ENCODE results near the gene POLR3H. TPM values are rescaled to one million over a fixed set of nuclear protein-coding genes. Genes with fewer than 3 reads are reported as not detected.
A peak's percentile ranks its signal among the peaks of the same experiment; 100 is the strongest.

The POLR3H gene
- total RNA-seq, 4 donors from 2014 or later = 20.9 to 28.2 (median 23.0) TPM

DNA sequence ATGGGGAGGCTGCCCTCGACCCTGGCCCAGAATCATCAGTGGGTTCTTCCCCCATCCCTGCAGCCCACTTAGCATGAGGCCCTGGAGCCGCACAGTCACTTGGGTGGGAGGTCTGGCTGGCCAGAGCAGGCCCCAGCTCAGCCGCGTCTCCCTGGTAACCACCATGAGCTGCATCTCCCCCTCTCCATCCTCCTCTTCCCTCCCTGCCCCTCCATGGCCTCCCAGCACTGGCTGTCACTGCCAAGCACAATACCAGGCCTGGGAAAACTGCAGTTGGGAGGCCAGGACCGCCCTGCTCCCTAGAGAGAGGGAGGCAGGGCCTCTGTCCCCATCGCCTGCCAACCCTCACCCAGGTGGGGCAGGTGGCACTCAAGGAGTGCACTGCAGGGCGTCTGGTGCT, 24.5 kb upstream of the POLR3H start:
- Histone ChIP-seq H3K27ac (replicated peaks in 1 of 4) (no peak overlapping the region), H3K9me3 (no peaks in the 10 kb centered on the region), H3K4me1 (peaks cover 22 to 30% (median 29%) of the 10 kb centered on the region in 4 donors), H3K36me3 (peaks cover 0 to 25% (median 0%) of the 10 kb centered on the region in 4 donors), H3K27me3 (no peaks in the 10 kb centered on the region), H3K4me3 (no peak overlapping the region)
- intact Hi-C loops (cut with DNase I) = no loop called here
- DNase-seq (ENCODE audit: extremely low spot score) = no peak
- TF ChIP-seq EP300 (IDR thresholded peaks at IDR 0.05) (no peak), POLR2AphosphoS5 (IDR thresholded peaks at IDR 0.05) (no peak), POLR2A (IDR thresholded peaks at IDR 0.05; ENCODE audit: low read depth) (no peak)
- TF ChIP-seq, protein P1, sequence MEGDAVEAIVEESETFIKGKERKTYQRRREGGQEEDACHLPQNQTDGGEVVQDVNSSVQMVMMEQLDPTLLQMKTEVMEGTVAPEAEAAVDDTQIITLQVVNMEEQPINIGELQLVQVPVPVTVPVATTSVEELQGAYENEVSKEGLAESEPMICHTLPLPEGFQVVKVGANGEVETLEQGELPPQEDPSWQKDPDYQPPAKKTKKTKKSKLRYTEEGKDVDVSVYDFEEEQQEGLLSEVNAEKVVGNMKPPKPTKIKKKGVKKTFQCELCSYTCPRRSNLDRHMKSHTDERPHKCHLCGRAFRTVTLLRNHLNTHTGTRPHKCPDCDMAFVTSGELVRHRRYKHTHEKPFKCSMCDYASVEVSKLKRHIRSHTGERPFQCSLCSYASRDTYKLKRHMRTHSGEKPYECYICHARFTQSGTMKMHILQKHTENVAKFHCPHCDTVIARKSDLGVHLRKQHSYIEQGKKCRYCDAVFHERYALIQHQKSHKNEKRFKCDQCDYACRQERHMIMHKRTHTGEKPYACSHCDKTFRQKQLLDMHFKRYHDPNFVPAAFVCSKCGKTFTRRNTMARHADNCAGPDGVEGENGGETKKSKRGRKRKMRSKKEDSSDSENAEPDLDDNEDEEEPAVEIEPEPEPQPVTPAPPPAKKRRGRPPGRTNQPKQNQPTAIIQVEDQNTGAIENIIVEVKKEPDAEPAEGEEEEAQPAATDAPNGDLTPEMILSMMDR (IDR thresholded peaks at IDR 0.05) = no peak
- WGBS = 92% methylated on average over 4 of the region's 7 CpGs

DNA sequence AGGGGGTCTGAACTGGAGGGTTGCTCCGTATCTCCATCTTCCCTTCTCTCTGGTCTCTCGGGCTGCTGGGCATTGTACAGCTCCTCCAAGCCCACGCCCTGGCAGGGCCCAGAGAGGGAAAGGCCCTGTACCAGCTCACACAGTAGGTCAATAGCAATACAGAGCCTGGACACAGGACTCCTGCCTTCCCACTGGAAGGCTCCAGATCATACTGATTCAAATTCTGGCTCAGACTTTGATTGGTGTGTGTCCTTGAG, 23.2 kb upstream of the POLR3H start:
- no peaks in the 10 kb centered on the region for H3K9me3 ChIP-seq
- H3K27ac ChIP-seq (replicated peaks in 1 of 4) = peak overlapping the region in 2 of 4 donors; percentile 71 to 74
- WGBS = 48% methylated on average over 3 of the region's 3 CpGs
- intact Hi-C loops (cut with DNase I) = no loop called here
- H3K4me3 ChIP-seq = no peak overlapping the region
- no peak for DNase-seq (ENCODE audit: extremely low spot score)
- no peaks in the 10 kb centered on the region for H3K27me3 ChIP-seq
- no peak for TF ChIP-seq POLR2A (IDR thresholded peaks at IDR 0.05; ENCODE audit: low read depth)
- peaks cover 0 to 13% (median 0%) of the 10 kb centered on the region in 4 donors for H3K36me3 ChIP-seq
- H3K4me1 ChIP-seq = peaks cover 25 to 44% (median 38%) of the 10 kb centered on the region in 4 donors

DNA sequence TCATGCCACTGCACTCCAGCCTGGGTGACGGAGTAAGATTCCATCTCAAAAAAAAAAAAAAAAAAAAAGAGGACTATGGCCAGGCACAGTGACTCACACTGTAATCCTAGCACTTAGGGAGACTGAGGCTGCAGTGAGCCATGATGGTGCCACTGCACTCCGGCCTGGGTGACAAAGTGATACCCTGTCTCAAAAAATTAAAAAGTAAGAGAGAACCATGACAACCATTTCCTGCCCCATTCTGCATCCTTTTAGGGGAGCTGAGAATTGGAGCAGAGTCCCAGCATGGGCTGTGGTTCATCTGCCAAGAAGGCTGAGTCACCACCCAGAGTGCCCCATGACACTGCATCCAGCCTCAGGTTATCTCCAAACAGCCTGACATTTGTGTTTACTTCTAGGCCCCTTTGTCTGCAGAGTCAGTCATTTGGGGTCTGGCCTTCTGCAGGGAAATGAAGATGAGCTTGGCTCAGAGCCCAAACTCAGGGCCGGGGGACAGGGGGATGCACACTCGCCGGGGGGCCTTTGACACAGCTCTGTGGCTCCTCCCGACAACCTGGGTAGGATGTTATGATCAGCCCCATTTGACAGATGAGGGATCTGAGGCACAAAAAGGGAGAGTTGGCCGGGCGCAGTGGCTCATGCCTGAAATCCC, 21.3 kb upstream of the POLR3H start:
- TF ChIP-seq, protein P1 (IDR thresholded peaks at IDR 0.05) = no peak
- TF ChIP-seq POLR2AphosphoS5 (IDR thresholded peaks at IDR 0.05) = peak in 1 of 2 donors; percentile 35
- Histone ChIP-seq H3K27ac (replicated peaks in 1 of 4) (peak overlapping the region; percentile 56 to 74 (median 66)), H3K9me3 (no peaks in the 10 kb centered on the region), H3K4me1 (peaks cover 25 to 63% (median 57%) of the 10 kb centered on the region in 4 donors), H3K4me3 (no peak overlapping the region), H3K27me3 (no peaks in the 10 kb centered on the region), H3K36me3 (peaks cover 0 to 3% (median 0%) of the 10 kb centered on the region in 4 donors)
- DNase-seq (ENCODE audit: extremely low spot score) = no peak
- intact Hi-C loops (cut with DNase I) = no loop called here
- WGBS = 33% methylated on average over 6 of the region's 8 CpGs

DNA sequence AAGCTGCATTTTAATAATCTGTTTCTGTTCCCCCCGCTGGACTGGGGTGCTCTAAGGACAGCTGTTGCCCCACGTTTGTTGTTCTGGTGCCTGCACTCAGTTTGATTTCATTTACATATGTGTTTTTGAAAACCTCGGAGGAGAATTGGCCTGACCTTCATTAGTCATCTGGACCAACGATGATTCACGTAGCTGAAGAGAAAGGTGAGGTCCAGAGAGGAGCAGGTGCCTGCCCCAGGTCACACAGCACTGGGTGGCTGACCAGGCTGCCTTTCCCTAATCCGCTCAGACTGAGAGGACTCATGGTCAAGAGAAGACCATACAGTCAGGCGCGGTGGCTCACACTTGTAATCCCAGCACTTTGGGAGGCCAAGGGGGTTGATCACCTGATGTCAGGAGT, 20.3 kb upstream of the POLR3H start:
- Histone ChIP-seq H3K27ac (replicated peaks in 1 of 4) (peak overlapping the region; percentile 56 to 74 (median 66)), H3K4me1 (peaks cover 27 to 73% (median 66%) of the 10 kb centered on the region in 4 donors), H3K9me3 (no peaks in the 10 kb centered on the region), H3K36me3 (peaks cover 0 to 3% (median 0%) of the 10 kb centered on the region in 4 donors), H3K27me3 (no peaks in the 10 kb centered on the region), H3K4me3 (no peak overlapping the region)
- TF ChIP-seq POLR2A (IDR thresholded peaks at IDR 0.05; ENCODE audit: low read depth) = no peak
- TF ChIP-seq, protein P1 (IDR thresholded peaks at IDR 0.05) = no peak
- no peak for TF ChIP-seq EP300 (IDR thresholded peaks at IDR 0.05)
- TF ChIP-seq POLR2AphosphoS5 (IDR thresholded peaks at IDR 0.05) = no peak
- 87% methylated on average over 8 of the region's 8 CpGs for WGBS
- intact Hi-C loops (cut with DNase I) = no loop called here
- DNase-seq (ENCODE audit: extremely low spot score) = no peak

GRCh38 chr22:41563051-41563711, 18.9 kb upstream of the POLR3H start:
- peaks cover 0 to 3% (median 0%) of the 10 kb centered on the region in 4 donors for H3K36me3 ChIP-seq
- H3K27ac ChIP-seq (replicated peaks in 1 of 4) = peak overlapping the region; percentile 51 to 76 (median 74)
- no peak overlapping the region for H3K4me3 ChIP-seq
- intact Hi-C loops (cut with DNase I) = no loop called here
- peak; percentile 9 to 15 for TF ChIP-seq POLR2AphosphoS5 (IDR thresholded peaks at IDR 0.05)
- TF ChIP-seq POLR2A (IDR thresholded peaks at IDR 0.05; ENCODE audit: low read depth) = no peak
- 44% methylated on average over 8 of the region's 10 CpGs for WGBS
- peaks cover 28 to 78% (median 69%) of the 10 kb centered on the region in 4 donors for H3K4me1 ChIP-seq
- no peaks in the 10 kb centered on the region for H3K9me3 ChIP-seq
- H3K27me3 ChIP-seq = no peaks in the 10 kb centered on the region
- no peak for DNase-seq (ENCODE audit: extremely low spot score)
